Fibroblast of mammary gland (primary cell): ENCODE measurements around the gene KRTDAP.
A peak's percentile ranks its signal among the peaks of the same experiment; 100 is the strongest.

Experiments used
- DNase-seq: peaks from one replicate; pipeline ENCODE4 v3.0.0-alpha.2; 2010; ENCODE audit warnings: low read depth
- H3K4me3 ChIP-seq: 2 replicates; pipeline ENCODE4 v1.5.1; 2011; ENCODE audit warnings: low read depth, mild to moderate bottlenecking, low read length, moderate library complexity; ENCODE audit not compliant: control insufficient read depth
- TF ChIP-seq, protein P1 (sequence below): conservative IDR thresholded peaks from 2 replicates; pipeline ENCODE4 v1.5.1; 2011; ENCODE audit warnings: low read depth, low read length, inconsistent platforms; ENCODE audit not compliant: control insufficient read depth, insufficient read depth

The KRTDAP gene

DNA sequence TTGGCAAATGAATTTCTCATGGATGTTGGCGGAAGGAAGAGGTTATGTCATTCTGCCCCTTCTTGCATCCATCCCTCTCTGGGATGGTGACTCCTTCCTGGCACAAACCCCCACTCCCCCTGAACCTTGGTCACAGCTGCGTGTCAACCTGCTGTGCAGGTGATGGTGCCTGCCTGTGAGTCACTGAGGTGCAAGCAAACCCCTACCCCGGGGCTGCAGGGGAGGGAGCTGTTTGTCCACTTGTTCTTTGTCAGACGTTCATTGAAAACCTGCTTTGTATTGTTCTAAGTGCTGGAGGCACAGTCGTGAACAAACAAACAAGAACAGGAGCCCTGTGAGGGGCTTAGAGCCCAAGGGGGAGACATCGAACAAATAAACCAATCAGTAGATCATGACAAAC is 41.0 kb upstream of the KRTDAP start:
- TF ChIP-seq, protein P1, sequence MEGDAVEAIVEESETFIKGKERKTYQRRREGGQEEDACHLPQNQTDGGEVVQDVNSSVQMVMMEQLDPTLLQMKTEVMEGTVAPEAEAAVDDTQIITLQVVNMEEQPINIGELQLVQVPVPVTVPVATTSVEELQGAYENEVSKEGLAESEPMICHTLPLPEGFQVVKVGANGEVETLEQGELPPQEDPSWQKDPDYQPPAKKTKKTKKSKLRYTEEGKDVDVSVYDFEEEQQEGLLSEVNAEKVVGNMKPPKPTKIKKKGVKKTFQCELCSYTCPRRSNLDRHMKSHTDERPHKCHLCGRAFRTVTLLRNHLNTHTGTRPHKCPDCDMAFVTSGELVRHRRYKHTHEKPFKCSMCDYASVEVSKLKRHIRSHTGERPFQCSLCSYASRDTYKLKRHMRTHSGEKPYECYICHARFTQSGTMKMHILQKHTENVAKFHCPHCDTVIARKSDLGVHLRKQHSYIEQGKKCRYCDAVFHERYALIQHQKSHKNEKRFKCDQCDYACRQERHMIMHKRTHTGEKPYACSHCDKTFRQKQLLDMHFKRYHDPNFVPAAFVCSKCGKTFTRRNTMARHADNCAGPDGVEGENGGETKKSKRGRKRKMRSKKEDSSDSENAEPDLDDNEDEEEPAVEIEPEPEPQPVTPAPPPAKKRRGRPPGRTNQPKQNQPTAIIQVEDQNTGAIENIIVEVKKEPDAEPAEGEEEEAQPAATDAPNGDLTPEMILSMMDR: no peak
- H3K4me3 ChIP-seq: no peak overlapping the region

DNA sequence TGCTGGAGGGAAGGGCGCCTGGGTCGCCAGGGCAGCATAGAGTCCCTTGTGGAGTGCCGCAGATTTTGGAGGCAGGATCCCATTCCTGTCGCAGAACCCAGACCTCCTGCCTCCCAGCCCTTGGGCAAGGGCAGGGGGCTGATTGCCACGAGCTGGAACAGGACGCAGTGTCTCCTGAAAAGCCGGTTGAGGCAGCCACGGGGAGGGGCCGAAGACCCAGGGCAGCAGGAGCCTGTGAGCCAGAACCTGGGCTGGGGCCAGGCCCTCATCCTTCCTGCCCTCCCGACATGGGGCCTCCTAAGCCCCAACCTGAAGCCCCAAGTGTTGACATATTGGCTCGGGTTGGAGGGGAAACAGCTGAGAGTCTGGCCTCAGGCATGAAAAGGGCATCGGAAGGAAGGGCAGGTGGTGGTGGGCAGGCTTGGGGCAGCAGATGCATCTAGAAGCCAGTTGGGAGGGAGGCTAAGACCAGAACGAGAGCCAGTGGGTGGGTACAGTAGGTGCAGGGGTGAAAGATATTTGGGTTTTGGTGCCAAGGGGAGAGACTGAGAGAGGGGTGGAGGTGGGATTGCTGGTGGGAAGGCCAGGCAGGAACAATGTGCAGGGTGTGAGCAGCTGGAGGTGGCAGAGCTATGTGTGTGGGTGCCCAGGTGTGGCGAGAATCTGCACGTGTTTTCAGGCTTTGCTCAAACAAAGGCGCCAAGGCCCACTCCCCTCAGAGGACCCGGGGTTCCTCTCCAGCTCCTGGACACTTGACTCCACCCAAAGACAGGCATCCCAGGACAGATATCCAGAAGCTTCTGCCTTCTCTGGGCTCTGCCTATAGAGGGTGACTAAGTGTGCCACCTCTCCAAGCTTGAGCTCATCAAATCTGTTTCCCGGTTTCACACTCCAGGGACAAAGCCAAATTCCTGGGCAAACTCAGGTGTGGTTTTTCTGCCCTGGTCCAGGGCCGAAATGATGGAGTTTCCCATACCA is 39.3 kb upstream of the KRTDAP start:
- no peak overlapping the region for H3K4me3 ChIP-seq
- no peak for DNase-seq
- TF ChIP-seq, protein P1: no peak

More for the DNA sequence above, 41.0 kb upstream of the KRTDAP start:
- no peak for DNase-seq

DNA sequence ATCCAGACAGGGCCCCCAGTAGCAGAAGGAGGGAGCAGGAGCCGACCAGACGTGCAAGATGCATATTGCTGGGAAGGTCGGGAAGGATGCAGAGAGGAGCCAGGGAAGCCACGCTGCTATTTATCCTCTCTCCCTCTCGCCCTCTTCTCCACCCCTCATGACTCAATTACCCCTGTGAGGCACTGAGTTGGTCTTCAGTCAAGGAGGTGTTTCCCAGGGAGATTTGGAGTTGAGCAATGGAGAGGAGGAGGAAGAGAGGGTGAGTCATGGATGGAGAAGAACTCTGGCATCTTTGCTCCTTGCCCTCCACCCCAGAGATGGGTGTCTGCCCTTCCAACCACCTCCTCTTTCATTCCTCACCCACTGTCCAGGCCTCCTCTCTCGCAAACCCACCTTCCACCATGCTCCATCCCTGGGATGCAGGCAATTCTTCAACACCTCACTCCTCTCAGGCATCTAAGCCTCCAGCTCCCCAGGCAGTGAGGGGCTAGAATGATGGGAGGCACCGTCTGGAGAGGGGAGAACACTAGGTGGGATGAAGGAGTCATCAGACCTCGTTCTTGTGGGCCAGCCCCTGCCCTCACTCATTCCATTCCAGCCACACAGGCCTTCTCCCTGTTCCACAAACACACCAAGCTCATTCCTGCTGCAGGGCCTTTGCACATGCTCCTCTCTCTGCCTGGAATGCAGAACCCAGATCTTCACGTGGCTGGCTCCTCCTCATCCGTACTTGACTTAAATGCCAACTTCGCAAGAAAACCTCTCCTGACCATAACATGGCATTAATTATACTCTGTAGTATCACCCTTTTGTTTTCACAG is 38.2 kb upstream of the KRTDAP start, which contains the start of gene SBSN:
SBSN (minus strand) TSS at position 94 of the 821 bp plus-strand sequence; CDS start at position 64, 30 bp downstream.
- DNase-seq: peak; percentile 93
- TF ChIP-seq, protein P1: no peak
- no peak within 1 kb of the TSS for H3K4me3 ChIP-seq

DNA sequence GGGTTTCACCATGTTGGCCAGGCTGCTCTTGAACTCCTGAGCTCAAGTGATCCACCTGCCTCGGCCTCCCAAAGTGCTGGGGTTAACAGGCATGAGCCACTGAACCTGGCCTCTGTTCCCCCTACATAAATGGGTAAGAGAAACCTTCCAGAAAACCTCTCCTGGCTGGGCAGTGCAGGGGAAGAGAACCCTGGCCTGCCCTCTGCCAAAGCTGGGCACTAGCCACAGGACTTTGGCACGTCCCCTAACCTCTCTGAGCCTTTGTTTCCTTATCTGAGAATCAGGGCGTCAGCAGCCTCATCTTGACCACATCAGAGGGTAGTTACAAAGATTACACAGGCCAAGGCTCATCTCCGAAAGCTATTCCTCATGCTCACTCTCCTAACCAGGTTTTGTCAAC is 35.6 kb upstream of the KRTDAP start:
- TF ChIP-seq, protein P1: no peak
- no peak for DNase-seq
- H3K4me3 ChIP-seq: no peak overlapping the region

DNA sequence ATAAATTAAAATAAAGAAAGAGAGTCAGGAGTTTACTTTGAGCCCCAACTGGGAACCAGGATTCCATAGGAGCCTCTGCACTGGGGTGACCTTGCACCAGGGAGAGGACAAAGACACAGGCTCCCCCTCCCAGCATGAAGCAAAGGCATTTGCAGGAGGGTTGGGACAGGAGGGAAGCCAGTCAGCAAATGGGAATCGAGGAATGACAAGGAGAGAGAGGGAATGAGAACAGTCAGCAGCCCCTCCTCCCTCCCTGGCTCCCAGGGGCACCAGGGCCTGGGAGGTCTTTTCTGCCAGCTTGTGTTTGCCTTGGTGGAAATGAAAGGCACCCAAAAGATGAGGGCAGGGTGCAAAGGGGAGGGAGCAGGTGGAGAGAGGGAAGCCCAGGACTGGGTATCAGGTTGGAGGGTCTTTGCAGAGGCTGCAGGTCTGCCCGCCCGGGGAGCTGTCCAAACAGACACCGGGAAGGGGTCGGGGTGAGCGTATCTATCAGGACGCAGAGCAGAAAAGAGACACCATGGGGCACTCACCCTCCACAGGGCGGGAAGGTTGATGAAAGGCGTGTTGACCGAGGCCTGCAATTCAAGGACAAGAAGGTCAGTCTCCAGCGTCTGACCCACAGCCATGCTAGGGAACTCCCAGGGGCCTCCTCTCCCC is 34.0 kb upstream of the KRTDAP start:
- TF ChIP-seq, protein P1: no peak
- no peak overlapping the region for H3K4me3 ChIP-seq
- no peak for DNase-seq

DNA sequence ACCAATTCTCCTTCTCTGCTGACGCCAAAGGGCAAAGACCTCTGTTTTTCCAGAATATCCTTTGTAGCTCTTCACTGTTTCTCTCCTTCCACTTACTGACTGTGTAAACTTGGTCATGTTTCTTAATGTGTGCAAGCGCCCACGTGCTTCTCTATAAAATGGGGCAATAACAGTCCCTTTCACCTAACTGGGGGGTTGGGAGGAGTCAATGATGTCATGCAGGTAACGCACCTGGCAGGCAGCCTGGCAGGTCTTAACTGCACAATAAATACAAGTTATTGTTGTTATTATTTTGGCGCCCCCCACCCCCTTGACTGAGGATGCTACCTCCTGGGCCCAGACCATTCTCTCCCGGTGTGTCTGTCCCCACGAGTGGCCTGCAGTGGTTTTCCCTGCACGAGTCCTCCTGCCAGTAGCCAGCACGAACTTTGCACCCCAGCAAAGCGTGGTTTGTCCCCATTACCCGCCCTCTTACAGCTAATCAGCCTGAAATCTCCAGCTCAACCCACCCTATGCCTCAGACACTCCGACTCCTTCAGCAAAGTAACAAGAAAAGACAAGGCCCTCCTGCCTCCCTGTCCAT is 32.6 kb upstream of the KRTDAP start:
- DNase-seq: no peak
- no peak overlapping the region for H3K4me3 ChIP-seq
- TF ChIP-seq, protein P1: no peak
